Activated CD8-positive, alpha-beta memory T cell treated with anti-CD3 and anti-CD28 coated beads, Interleukin-2, amount 50 U/mL, for 4 hours (primary cell): ENCODE results near the gene THSD7A.

Experiments
- DNase-seq: peaks from one replicate; pipeline ENCODE4 v3.0.0-alpha.2; 2020

Gene THSD7A

DNA sequence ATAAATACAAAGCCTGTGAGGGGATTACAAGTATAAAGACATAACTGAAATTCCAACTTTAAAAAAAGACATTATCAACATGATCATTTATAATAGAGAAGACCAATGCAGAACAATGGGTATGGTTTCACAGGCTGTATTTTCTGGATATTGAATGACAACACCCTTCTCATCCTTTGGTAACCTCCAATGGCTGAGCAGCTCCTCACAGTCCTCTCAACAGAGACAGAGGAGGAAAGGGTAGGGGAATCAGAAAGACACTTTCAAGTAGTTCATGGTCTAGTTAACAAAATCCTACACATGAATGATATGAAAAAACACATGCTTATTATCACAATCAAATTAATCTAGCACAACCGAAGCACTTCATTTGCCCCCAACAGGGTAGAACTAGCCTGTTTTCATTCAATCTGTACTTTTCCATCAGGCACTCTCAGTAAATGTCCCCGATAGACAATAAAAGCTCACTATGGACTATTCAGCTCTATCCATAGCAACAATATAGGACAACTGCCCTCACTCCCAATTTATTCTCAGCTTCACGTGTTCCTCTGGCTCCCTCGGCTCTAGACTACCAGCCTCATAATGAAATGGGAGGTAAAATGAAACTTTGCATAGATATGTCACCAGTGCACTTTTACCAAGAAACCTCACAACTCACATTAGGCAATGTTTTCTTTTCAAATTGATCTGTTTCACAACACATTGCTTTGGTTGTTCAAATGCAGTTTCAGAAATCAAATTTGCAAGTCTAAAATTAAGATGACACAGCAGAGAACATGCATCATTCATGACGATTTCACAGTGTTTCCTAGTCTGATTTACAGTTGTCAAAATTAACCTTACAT, 211.4 kb downstream of the THSD7A start:
- DNase-seq = no peak

DNA sequence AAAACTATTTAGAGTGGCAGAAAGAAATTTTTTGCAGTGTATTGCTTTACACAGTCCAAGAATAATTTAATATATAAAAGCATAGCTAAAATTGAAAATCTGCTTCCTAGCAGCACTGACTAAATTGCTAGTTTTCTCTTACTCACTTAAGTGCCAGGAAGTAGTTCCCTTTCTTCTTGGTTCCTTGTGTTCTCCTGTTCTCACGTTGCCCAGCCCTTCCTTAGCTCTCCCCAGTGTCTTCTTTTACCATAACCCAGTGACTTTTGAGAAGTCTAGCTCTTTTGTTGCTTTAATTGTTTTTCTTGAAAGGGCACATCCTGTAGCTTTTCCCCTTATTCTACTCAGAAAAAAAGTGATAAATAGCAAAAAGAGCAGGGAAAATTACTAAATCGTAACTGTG, 215.5 kb downstream of the THSD7A start:
- DNase-seq = no peak

DNA sequence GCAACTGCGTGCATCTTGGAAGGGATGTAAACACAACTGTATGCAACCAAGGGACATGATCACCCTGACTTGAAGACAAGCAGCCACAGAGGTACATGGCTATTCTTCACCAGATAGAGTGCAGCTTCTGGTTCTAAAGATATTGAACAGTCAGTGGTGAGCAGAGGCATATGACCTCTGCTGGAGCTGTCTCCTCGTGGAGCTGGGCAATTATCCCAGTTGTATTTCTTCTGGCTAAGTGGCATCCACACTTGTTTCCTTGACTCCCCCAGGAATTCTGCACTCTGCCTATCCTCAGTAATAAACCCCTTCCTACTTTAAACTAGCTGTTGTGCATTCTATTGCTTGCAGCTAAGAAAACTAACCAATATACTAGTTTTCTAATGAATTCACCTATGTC, 216.8 kb downstream of the THSD7A start:
- no peak for DNase-seq

DNA sequence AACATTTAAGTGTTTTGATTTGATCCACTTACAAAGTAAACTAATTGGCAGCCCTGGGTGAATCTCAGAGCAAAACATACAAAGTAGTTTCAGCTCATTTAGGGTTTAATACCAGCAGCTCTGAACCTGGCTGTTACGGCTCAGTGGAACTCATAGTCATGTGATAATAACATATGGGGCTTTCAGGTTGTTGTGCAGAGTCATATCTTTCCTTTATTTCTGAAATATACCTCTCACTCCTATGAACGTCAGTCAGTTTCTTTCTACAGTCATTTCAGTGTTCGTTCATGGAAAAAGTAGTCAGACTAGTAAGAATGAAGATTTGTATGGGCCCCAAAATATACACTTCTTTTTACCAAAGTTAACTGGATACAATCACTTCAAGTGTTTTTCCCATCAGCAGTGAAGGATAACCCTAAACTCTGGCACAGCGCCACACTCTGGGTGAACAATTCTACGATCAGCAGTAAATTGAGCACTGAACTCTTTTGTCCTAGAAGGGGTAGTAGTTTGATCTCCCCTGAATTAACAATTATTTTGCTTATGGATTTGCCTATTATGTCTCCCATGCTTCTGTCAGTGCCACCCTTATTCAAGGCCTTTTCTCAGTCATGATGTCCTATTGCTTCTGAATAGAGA, 218.6 kb downstream of the THSD7A start:
- DNase-seq = no peak

DNA sequence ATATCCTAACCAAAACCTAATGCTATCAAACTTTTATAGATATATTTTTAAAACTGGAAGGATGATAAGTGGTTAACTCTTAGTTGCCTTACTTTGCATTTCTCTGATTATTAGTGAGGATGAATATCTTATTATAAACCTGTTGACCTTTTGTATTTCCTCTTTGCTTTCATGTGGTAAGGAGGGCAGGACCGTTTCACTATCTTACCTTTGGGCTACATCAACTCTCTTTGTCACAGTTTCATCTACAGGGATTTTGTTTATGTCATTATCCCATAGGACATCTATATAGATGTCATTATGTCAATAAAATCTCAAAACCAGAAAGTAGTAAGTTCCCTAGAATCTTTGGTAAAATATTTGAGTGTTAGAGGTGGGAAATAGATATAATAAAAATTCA, 219.3 kb downstream of the THSD7A start:
- no peak for DNase-seq

DNA sequence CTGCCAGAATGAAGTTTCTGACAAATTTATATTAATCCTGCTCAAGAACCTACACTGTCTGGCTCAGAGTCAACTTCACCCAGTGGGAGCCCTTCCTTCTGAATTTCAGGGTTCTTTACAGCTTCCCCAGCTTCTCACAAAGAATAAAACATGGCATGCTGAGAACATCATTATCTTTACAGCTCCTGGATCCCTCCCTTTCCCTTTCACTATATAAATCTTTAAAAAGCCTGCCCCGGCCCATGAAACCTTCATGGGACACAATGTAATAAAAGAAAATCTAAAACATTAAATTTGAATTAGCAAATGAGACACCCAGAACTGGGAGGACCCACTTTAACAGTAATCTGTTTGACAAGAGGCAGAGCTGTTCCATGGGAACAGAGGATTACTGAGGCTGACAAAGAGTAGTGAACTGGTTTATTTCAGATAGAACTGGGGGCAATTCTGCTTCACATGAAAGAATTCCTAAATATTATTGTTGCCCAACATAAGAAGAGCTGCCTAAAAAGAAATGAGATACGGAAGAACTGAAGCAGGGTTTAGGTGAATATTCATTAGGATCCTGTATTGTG, 222.8 kb downstream of the THSD7A start:
- no peak for DNase-seq

DNA sequence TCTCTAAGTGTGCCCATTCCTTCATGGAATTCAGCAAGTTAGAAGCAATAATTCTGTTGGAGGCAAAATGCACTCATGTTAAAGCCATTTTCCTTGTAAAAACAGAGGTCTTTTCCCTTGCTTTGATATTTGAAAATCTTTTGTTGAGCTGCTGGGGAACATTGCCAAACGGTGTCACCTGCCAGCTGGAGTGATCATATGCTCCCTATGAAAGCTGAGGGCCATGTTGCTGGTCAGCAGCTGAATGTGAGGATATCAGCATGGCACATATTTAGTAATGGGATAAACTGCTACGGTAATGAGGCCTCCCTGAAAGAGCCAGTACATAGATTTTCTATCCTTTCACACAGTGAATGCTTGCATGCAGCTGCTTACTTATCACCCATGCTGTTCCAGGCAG, 224.3 kb downstream of the THSD7A start:
- no peak for DNase-seq

DNA sequence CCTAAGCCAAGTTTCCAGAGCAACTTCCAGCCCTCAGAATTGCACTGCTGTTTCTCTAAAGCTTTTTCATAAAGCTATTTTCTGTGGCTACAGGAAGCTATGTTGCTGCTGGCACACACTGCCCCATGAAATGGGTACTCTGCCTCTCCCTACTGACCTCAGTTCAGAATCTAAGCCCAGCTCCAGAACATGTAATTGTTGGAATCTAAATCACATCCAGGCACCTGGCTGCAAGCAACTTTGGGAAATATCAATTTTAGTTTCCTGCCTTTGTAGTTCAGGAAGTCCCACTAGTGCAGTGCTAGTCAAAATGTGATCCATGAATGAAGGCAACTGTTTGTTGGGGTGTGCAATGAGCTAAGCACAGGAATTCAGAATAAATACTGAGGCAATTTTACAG, 226.2 kb downstream of the THSD7A start:
- no peak for DNase-seq

DNA sequence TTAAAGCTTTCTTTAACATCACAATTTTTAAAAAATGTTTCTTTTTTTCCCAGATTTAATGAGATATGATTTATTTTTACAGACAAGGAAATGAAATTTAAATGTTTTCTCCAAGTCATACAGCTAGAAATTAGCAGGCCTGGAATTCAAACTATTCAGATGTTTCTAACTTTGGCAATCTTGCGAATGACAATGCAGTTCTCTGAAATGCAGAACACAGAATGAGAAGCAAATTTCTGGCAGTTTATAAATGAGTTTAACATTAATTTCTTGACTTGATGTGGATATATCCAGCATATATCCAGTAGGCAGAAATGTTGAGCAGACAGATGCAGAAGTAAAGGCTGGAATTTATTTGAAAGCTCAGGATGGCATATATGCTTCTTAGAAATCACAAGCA, 227.5 kb downstream of the THSD7A start:
- DNase-seq = no peak

DNA sequence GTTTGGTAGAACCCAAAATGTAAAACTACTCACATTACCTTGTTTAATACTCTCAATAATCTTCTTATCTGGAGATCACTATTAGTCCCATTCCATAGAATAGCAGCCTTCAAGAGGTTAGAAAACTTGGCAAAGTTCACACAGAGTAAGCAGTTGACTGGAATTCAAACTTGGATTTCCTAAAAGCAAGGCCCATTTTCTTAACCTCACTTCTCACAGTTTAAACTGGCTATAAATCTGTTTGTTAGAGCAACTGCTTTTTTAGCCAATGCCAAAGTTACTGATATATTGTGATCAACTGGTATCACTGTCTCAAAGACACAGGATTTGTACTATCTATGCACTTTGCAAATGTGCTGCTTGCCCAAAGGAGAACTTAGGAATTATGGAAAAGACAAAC, 230.2 kb downstream of the THSD7A start:
- DNase-seq = no peak

DNA sequence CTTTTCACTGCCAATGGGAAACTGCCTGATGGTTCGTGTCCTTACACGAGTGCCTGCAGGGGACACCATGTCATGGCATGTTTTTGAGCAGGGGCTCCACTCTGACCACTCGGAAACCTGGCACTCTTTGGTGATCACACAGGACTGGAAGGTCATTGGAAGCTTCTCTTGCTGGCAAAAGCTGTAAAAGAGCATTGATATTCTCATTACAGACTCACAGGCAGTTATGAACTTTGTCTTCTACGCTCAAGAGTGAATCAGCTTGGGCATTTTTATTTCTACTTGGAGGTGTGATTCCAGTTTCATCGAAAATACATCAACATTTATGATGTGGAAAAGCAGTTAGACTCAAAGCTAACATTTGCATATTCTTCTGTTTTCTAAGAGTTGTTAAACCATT, 238.7 kb downstream of the THSD7A start:
- no peak for DNase-seq

DNA sequence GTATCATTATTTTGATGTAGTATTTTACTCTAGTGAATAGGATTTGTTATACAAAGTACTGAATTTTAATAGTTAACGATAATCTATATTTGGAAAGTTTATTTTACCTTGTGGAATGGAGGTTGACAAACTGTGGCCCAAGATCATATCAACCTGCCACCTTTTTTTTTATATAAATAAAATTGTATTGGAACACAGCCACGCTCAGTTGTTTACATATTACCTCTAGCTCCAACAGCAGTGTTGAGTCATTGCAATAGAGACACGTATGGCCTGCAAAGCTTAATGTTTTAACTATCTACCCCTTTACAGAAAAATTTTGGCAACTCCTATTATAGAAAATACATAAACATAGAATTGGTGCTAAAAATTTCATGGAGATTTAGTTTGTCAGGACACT, 239.3 kb downstream of the THSD7A start:
- no peak for DNase-seq

DNA sequence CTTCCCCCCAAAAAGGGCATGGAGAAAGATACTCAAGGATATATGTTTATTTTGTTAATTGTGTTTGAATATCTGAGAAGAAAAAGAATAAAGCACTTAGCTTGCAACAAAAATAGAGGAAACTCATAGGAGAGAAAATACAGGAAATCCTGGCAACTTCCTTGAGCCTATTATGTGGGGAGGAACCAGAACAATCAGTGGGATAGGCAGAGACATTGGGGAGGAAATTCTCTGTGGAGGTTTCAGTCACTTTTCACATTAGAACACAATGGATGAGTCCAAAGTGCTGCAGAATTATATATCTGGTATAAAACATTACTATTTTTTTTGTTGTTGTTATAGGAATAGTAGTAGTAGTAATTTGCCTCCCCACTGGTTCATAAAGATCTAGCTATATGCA, 240.1 kb downstream of the THSD7A start:
- no peak for DNase-seq

DNA sequence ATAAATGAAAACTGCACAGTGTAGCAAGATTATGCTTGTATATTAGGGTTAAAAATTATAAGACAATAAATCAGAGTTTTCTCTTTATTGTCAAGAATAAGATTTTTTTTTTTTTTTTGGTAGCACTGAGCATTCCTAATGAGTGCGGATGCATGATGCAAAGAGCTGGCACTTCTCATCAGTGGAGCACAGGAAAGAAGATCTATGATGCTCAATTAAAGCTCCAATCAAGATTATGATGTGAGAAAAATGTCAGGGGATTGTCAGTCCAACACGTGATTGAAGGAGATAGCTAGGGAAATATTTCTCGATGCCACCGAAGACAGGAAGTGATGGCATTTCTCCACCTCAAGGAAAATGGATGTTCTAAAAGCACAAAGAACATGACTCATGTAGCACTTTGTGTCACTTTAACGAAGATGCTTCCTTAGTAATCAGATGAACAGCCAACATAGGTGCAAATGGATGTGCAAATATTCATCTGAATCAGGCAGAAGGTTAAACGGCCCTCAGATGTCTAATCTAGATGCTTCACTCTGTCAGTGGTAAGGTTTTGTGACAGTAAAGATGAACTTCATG, 240.9 kb downstream of the THSD7A start:
- no peak for DNase-seq

DNA sequence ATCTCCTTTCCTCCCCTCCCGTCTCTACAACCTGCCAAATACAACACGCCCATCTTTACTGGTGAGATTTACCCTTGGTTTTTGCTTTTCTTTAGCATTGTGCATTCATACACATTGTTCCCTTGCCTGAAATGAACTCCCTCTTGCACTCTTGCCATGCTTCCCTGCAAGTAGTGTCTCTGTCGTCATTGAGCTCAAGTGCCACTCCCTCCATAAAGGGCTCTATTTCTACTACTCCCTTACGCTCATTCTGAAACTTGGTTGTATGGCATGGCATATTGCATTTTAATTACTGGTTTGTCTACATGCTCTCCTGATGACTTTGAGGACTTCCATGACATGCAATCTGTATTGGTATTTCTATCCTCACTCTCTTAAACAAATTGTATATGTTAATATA, 242.7 kb downstream of the THSD7A start:
- no peak for DNase-seq

DNA sequence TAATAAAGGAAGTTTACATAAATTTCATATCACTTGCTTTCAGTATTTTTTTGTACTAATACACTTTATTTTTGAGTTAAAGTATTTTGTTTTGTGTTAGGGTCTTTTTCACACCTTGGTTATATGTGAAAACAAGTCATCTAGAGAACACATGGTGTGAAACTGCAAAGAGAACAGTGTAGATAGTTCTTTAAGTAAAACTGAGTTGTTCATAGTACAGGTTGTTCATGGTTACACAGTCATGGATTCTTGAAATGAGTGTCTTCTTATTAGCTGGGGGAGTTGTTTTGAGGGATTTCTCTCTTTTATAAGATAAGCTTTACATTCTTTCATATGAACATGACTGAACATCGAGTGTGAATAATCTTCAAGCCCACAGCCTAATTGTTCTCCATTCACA, 244.2 kb downstream of the THSD7A start:
- DNase-seq = no peak

DNA sequence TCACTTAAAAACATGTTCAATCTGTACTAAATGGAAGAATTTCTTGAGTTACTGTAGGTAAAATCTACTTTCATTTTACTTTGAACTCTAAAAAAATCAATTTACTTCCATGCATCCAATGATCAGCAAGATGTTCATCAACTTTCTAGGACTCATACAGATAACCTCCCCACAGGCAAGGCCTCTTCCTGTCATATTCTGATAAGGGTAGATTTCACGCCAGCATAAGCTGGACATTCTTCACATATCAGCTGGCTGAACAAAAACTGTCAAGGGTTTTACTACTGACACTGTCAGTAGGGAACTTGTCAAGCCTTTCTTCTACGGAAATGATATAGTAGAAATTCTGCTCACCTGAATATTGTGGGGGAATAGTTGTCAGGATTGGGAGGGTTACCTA, 244.9 kb downstream of the THSD7A start:
- DNase-seq = no peak

DNA sequence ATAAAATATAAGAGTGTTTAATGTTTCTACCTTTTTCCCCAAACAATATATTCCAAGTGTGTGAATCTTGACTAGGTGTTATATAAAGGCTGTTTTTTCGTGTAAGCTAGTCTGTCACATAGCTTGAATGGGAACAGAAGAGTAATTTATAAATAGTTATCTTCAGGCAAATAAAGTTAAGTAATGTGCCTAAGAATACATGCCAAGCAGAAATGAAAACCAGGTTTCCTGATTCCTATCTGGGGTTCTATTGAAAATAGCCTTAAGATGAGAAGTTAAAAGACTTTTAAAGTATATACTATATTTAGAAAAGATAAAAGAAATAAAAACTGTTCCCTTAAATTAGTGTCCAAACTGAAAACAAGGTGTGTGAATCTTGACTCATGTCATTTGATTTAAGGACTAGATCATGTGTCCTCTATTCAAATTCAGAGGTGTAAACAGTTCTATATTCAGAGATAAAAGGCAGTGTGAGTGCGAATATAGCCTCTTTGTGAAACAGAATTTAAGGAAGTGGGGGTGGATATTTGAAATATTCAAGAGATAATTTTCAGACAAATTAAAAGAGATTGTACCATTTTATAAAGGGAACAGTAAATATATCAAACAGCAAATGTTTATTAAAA, 247.5 kb downstream of the THSD7A start:
- DNase-seq = no peak

DNA sequence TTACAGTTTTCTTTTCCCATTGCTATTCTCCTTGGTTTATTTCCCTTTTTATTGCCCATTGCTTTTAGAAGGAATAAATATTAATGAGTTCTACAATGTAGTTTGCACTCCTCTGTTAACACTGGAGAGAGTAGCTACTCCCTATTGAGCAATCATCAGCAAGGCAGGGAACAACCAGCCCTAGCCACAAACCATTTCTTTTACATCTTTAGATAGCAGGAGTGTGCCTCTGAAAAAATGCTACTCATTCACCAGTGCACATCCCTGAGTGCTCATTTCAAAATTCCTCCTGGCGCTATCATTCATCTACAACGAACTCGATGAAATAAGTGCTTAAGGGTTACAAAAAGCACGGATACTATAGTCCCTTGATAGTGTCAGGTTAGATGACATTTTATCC, 252.9 kb downstream of the THSD7A start:
- no peak for DNase-seq

DNA sequence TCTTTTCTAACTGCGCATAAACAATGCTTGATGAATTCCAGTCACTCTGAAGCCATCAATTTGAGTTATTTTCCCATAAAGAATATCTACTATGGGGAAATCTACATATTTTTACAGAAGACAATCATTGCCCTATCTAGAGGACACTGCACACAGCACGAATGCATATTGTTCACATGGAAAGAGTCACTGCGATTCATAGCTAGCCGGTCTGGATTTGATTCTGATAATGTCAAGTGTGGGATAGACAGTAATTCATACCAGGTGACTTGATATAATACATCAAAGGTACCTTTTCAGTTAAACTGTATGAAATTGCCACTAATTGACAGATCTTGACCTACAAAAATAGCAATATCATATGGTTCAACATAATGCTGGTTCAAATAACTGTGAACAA, 255.7 kb downstream of the THSD7A start:
- no peak for DNase-seq

DNA sequence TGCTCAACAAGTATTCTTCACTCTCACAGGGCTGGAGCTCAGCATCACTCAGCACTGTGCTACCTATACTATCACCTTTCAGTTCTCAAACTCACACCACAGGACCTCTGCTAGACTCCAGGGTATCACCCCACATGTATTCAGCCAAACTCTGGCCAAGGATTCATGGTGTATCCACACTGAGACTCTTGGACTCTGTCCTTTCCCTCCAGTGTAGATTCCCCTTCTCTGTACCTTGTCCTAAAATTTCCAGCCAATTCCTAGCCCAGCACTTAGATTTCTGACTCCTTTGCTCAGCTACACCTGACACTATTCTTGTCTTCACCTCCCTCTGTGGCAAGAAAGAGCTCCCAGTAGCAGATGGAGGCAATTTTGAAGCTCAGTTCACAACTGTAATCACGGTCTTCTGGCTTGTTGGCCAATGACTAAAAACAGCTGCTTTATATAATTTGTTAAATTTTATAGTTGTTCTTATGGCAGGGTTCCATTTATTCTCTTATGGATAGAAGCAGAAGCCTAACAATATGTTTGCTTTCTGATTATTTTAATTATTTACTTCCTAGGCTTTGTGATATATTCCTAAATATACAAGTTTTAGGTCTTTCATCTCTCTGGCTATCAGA, 258.8 kb downstream of the THSD7A start:
- DNase-seq = no peak

DNA sequence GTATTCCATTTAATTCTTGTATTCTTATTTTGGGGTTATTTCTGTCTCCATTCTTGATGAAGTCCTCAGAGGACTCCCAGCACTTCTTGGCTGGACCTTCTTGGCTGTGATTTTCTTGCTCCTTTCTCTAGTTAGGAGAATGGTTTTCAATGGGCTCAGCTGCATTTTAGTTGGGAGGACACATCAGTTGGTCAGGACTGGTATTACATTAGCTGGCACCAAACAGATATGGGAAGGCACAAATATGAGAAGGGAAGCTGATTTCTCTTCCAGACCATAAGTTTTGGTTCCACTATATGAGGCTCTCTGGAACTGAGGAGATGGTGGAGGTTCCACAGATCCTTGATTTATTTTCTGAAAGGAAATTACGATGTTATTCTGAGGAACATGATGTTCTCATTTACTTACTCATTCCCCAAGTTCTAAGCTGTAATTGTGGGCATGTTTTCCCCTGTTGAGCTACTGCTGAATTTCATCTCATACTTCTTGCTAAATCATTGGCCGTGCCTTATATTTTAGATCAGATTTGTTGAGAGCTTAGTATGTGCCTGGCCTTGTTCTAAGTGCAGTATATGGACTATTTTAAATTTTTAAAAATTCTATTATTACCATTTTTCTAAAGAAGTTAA, 261.0 kb downstream of the THSD7A start:
- no peak for DNase-seq

DNA sequence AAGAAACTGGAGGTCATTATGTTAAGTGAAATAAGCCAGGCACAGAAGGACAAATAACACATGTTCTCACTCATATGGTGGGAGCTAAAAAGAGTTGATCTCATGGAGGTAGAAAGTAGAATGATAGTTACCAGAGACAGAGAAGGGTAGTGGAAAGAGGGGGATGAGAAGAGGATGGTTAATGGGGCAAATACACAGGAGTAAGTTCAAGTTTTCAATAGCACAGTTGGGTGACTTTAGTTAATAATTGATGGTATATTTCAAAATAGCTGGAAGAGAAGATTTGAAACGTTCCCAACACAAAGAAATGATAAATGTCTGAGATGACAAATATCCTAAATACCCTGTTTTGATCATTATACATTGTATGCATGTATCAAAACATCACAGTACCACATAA, 261.8 kb downstream of the THSD7A start:
- DNase-seq = no peak
